Nasal cavity respiratory epithelium epithelial cell of viscerocranial mucosa (primary cell): ENCODE results near the gene VMAC. TPM values are rescaled to one million over a fixed set of nuclear protein-coding genes. Genes with fewer than 3 reads are reported as not detected.

Experiments
- total RNA-seq: library from RNA; depleted of rRNA; stranded (reverse); fragments of >200 nt; gene quantifications from 2 replicates; pipeline ENCODE4 v1.2.3, GENCODE V29; 2014

VMAC gene
- 5.1 and 5.6 TPM in 2 replicates for total RNA-seq

GRCh38 chr19:5904352-5905113 is at the start of gene VMAC:
Gene VMAC (plus strand): TSS chr19:5904872. CDS start chr19:5904891, 19 bp downstream.

GRCh38 chr19:5903624-5904351 is 884 bp upstream of the VMAC start, which contains the start of gene NDUFA11:
Gene NDUFA11 (minus strand): TSS chr19:5903790. CDS start chr19:5903708, 82 bp downstream.

GRCh38 chr19:5913739-5914357 is 9.2 kb downstream of the VMAC start, which contains the start of gene CAPS:
Gene CAPS (plus strand): TSS chr19:5914254. CDS start chr19:5914407, 153 bp downstream.

Other genes with a start within 250 kb of the VMAC start
- gene MICOS13, start 224.4 kb upstream of the VMAC start, total RNA-seq: 16.6 and 30.8 TPM in 2 replicates
- gene HSD11B1L, start 223.8 kb upstream of the VMAC start, total RNA-seq: 5.1 and 10.4 TPM in 2 replicates
- 351 and 752 TPM in 2 replicates for gene RPL36, start 214.6 kb upstream of the VMAC start, total RNA-seq
- gene LONP1, start 184.7 kb upstream of the VMAC start, total RNA-seq: 216 and 221 TPM in 2 replicates
- not detected in 2 replicates for gene CATSPERD, start 184.2 kb upstream of the VMAC start, total RNA-seq
- gene PRR22, start 120.1 kb upstream of the VMAC start, total RNA-seq: 0.34 and 0.50 TPM in 2 replicates
- gene DUS3L, start 113.7 kb upstream of the VMAC start, total RNA-seq: 29.2 and 41.4 TPM in 2 replicates
- gene NRTN, start 99.8 kb upstream of the VMAC start, total RNA-seq: 0.28 and 0.68 TPM in 2 replicates
- 1.0 and 8.1 TPM in 2 replicates for gene FUT6, start 65.2 kb upstream of the VMAC start, total RNA-seq
- 14.2 and 18.5 TPM in 2 replicates for gene FUT3, start 53.4 kb upstream of the VMAC start, total RNA-seq
- gene FUT5, start 34.3 kb upstream of the VMAC start, total RNA-seq: under 0.01 TPM in 1 of 2 replicates, not detected in the other
- gene NDUFA11, start 1.1 kb upstream of the VMAC start, total RNA-seq: 111 and 182 TPM in 2 replicates
- gene CAPS, start 9.4 kb downstream of the VMAC start, total RNA-seq: 1.7 and 6.3 TPM in 2 replicates
- gene RANBP3, start 73.3 kb downstream of the VMAC start, total RNA-seq: 32.1 and 41.9 TPM in 2 replicates
- 4.8 and 5.6 TPM in 2 replicates for gene RFX2, start 205.6 kb downstream of the VMAC start, total RNA-seq
- gene ACSBG2, start 230.8 kb downstream of the VMAC start, total RNA-seq: not detected in 2 replicates